AG04450 (cell line): ENCODE measurements around the gene GRK5. TPM values are rescaled to one million over a fixed set of nuclear protein-coding genes. Genes with fewer than 3 reads are reported as not detected.

ENCODE experiments used
- CTCF ChIA-PET: fragments of 300-600, 350-600 bp; formaldehyde crosslinking; extraction: SDS; loops from one replicate; lab custom pipeline; 2022; ENCODE audit warnings: antibody characterized with exemption, inconsistent platforms; lab: Charles Lee
- POLR2A ChIA-PET: fragments of 350-600 bp; formaldehyde crosslinking; extraction: SDS; loops from one replicate; lab custom pipeline; 2021; ENCODE audit warnings: antibody characterized with exemption, inconsistent platforms; lab: Yijun Ruan, JAX
- DNase-seq: peaks from one replicate; pipeline ENCODE4 v3.0.0-alpha.2; 2011; ENCODE audit warnings: low read depth, low spot score
- H3K27ac ChIP-seq: one replicate; pipeline ENCODE4 v1.5.1; 2012; ENCODE audit warnings: low read depth, low read length, control low read depth
- H3K27me3 ChIP-seq: one replicate; pipeline ENCODE4 v1.6.0; 2012; ENCODE audit warnings: low read length; ENCODE audit not compliant: control insufficient read depth, insufficient read depth
- H3K4me3 ChIP-seq: 2 replicates; pipeline ENCODE4 v1.5.1; 2011; ENCODE audit warnings: mild to moderate bottlenecking, low read depth, low read length, control low read depth
- H3K9me3 ChIP-seq: 2 replicates; pipeline ENCODE4 v1.5.1; 2012; ENCODE audit warnings: low read length; ENCODE audit not compliant: control insufficient read depth, insufficient read depth
- polyA plus RNA-seq: library from polyadenylated mRNA; depleted of rRNA; stranded (reverse); fragments of >200 nt; gene quantifications from 2 replicates; pipeline ENCODE4 v1.2.3, GENCODE V29; 2011
- TF ChIP-seq, protein P1 (sequence below): IDR thresholded peaks from 2 replicates; pipeline ENCODE4 v1.5.1; 2011; ENCODE audit warnings: low read depth, low read length, control low read depth, inconsistent platforms

The GRK5 gene
- polyA plus RNA-seq, 1 experiment, result 27.6 TPM

- TF ChIP-seq, protein P1, sequence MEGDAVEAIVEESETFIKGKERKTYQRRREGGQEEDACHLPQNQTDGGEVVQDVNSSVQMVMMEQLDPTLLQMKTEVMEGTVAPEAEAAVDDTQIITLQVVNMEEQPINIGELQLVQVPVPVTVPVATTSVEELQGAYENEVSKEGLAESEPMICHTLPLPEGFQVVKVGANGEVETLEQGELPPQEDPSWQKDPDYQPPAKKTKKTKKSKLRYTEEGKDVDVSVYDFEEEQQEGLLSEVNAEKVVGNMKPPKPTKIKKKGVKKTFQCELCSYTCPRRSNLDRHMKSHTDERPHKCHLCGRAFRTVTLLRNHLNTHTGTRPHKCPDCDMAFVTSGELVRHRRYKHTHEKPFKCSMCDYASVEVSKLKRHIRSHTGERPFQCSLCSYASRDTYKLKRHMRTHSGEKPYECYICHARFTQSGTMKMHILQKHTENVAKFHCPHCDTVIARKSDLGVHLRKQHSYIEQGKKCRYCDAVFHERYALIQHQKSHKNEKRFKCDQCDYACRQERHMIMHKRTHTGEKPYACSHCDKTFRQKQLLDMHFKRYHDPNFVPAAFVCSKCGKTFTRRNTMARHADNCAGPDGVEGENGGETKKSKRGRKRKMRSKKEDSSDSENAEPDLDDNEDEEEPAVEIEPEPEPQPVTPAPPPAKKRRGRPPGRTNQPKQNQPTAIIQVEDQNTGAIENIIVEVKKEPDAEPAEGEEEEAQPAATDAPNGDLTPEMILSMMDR, result no peak
- Histone ChIP-seq H3K9me3 (no peaks in the 10 kb centered on the region; the same call in 1 of the 2 replicates), H3K27me3 (no peaks in the 10 kb centered on the region), H3K27ac (no peak overlapping the region), H3K4me3 (no peak overlapping the region)
- ChIA-PET POLR2A (no interaction called here), CTCF (no interaction called here)
- DNase-seq, result no peak
Observed at GRCh38 chr10:119343011-119343601, 135.7 kb downstream of the GRK5 start.

- CTCF ChIA-PET, result interaction anchor here (0.8 kb wide), 1 partner anchor 145 kb away, joined by 3 read pairs; no protein-coding TSS in a partner anchor
- H3K27me3 ChIP-seq, result no peaks in the 10 kb centered on the region
- TF ChIP-seq, protein P1, result no peak
- POLR2A ChIA-PET, result no interaction called here
- H3K27ac ChIP-seq, result no peak overlapping the region
- no peak overlapping the region for H3K4me3 ChIP-seq
- no peaks in the 10 kb centered on the region; the same call in 1 of the 2 replicates for H3K9me3 ChIP-seq
- DNase-seq, result no peak
Observed at GRCh38 chr10:119344381-119344780, 137.0 kb downstream of the GRK5 start.

DNA sequence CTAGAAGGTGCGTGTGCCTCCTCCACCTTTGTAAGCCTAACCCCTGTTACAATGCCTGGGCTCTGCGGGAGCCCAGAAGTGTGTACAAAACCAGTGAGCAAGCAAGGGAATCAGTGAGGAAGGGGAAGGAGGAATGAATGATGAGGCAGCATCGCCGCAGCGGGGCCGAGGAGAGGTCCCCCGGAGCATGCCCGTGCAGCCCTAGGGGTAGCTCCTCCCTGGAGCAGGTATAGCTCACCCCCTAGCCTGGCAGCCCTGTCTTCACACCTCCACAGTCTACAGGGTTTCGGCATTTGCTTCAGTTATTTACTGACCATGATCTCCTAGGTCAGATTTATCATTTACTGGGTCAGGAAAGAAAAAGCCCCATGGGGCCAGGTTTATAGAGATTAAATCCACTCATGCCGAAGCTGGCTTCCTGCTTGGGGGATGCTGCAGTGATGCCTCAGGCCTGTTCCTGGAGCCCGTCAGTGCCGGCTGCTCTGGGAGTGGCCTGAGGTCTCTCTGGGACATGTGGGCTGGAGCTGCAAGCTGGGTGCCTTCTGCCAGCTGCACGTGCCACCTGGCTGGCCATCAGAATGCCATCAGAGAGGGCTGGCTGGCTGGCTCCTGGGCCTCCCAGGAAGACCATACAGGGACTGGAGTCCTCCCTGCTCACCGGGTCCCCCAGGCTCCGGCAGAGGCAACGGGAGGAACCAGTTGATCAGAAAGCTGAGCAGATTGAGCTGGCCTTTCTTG lies 138.9 kb downstream of the GRK5 start:
- Histone ChIP-seq H3K27me3 (no peaks in the 10 kb centered on the region), H3K27ac (no peak overlapping the region), H3K4me3 (no peak overlapping the region), H3K9me3 (peaks cover 2% of the 10 kb centered on the region)
- POLR2A ChIA-PET, result no interaction called here
- TF ChIP-seq, protein P1, result no peak
- no peak for DNase-seq
- CTCF ChIA-PET, result no interaction called here

GRCh38 chr10:119347181-119347974 lies 140.0 kb downstream of the GRK5 start:
- no peak overlapping the region for H3K27ac ChIP-seq
- POLR2A ChIA-PET, result no interaction called here
- CTCF ChIA-PET, result interaction anchor here (1.6 kb wide), 1 partner anchor 148 kb away, joined by 3 read pairs; no protein-coding TSS in a partner anchor

More at GRCh38 chr10:119347181-119347974, 140.0 kb downstream of the GRK5 start:
- no peak for DNase-seq
- Histone ChIP-seq H3K9me3 (peaks cover 9% of the 10 kb centered on the region), H3K4me3 (no peak overlapping the region), H3K27me3 (no peaks in the 10 kb centered on the region)
- TF ChIP-seq, protein P1, result no peak
